Measurements from ENCODE around the gene RDX. TPM values are rescaled to one million over a fixed set of nuclear protein-coding genes. Genes with fewer than 3 reads are reported as not detected.

RDX gene
- total RNA-seq, 1 experiment from 2014 or later: 77.4 TPM

GRCh38 chr11:110161061-110161460 lies 135.4 kb downstream of the RDX start (continued):
- TF ChIP-seq USF2 (CRISPR knock-in tag; IDR thresholded peaks at IDR 0.05) (no peak), ELF4 (CRISPR knock-in tag; IDR thresholded peaks at IDR 0.05; ENCODE audit: low read depth) (no peak), NR3C1 (CRISPR knock-in tag; conservative IDR thresholded peaks at IDR 0.05; ENCODE audit: low read depth) (no peak), MXD4 (CRISPR knock-in tag; IDR thresholded peaks at IDR 0.05; ENCODE audit: borderline replicate concordance) (no peak), FOXP4 (CRISPR knock-in tag; IDR thresholded peaks at IDR 0.05) (no peak)
- TF ChIP-seq, protein P1, sequence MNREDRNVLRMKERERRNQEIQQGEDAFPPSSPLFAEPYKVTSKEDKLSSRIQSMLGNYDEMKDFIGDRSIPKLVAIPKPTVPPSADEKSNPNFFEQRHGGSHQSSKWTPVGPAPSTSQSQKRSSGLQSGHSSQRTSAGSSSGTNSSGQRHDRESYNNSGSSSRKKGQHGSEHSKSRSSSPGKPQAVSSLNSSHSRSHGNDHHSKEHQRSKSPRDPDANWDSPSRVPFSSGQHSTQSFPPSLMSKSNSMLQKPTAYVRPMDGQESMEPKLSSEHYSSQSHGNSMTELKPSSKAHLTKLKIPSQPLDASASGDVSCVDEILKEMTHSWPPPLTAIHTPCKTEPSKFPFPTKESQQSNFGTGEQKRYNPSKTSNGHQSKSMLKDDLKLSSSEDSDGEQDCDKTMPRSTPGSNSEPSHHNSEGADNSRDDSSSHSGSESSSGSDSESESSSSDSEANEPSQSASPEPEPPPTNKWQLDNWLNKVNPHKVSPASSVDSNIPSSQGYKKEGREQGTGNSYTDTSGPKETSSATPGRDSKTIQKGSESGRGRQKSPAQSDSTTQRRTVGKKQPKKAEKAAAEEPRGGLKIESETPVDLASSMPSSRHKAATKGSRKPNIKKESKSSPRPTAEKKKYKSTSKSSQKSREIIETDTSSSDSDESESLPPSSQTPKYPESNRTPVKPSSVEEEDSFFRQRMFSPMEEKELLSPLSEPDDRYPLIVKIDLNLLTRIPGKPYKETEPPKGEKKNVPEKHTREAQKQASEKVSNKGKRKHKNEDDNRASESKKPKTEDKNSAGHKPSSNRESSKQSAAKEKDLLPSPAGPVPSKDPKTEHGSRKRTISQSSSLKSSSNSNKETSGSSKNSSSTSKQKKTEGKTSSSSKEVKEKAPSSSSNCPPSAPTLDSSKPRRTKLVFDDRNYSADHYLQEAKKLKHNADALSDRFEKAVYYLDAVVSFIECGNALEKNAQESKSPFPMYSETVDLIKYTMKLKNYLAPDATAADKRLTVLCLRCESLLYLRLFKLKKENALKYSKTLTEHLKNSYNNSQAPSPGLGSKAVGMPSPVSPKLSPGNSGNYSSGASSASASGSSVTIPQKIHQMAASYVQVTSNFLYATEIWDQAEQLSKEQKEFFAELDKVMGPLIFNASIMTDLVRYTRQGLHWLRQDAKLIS (CRISPR knock-in tag; IDR thresholded peaks at IDR 0.05; ENCODE audit: borderline replicate concordance): no peak

DNA sequence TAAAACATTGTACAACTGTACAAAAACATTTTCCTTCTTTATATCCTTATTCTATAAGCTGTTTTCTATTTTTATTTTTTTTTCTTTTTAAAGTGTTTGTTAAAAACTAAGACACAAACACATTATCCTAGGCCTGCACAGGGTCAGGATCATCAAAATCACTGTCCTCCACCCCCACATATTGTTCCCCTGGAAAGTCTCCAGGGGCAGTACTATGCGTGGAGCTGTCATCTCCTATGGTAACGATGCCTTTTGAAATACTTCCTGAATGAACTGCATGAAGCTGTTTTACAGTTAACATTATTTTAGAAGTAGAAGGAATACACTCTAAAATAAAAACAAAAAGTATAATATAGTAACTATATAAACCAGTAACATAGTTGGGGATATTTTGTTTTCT lies 136.0 kb downstream of the RDX start:
- no peaks in the 10 kb centered on the region for H3K9me3 Mint-ChIP-seq
- DNase-seq (ENCODE audit: low spot score): no peak
- no peak for TF ChIP-seq TP53 (CRISPR knock-in tag; IDR thresholded peaks at IDR 0.05)
- no peak overlapping the region for H3K27ac Mint-ChIP-seq
- CTCF ChIA-PET: no interaction called here
- peaks cover 3% of the 10 kb centered on the region for H3K4me1 Mint-ChIP-seq
- H3K27me3 Mint-ChIP-seq (ENCODE audit: low read depth): no peaks in the 10 kb centered on the region
- ATAC-seq: no peak
- POLR2A ChIA-PET: no interaction called here
- peaks cover 14% of the 10 kb centered on the region for H3K36me3 Mint-ChIP-seq
- H3K4me3 Mint-ChIP-seq: no peak overlapping the region

GRCh38 chr11:110160016-110160415 lies 136.4 kb downstream of the RDX start:
- no peak overlapping the region for H3K4me3 Mint-ChIP-seq
- POLR2A ChIA-PET: no interaction called here
- peaks cover 10% of the 10 kb centered on the region for H3K36me3 Mint-ChIP-seq
- ATAC-seq (no peak), DNase-seq (ENCODE audit: low spot score) (no peak)
- CTCF ChIA-PET: no interaction called here
- no peaks in the 10 kb centered on the region for H3K9me3 Mint-ChIP-seq
- H3K27ac Mint-ChIP-seq: no peak overlapping the region
- H3K27me3 Mint-ChIP-seq (ENCODE audit: low read depth): no peaks in the 10 kb centered on the region
- peaks cover 3% of the 10 kb centered on the region for H3K4me1 Mint-ChIP-seq
- TF ChIP-seq NR3C1 (CRISPR knock-in tag; conservative IDR thresholded peaks at IDR 0.05; ENCODE audit: low read depth) (no peak), ZNF121 (CRISPR knock-in tag; IDR thresholded peaks at IDR 0.05) (no peak), SMAD3 (CRISPR knock-in tag; IDR thresholded peaks at IDR 0.05; ENCODE audit: borderline replicate concordance) (no peak), CDX4 (CRISPR knock-in tag; IDR thresholded peaks at IDR 0.05; ENCODE audit: borderline replicate concordance) (no peak), RELA (CRISPR knock-in tag; IDR thresholded peaks at IDR 0.05; ENCODE audit: borderline replicate concordance) (no peak), JAZF1 (CRISPR knock-in tag; IDR thresholded peaks at IDR 0.05) (no peak), ESRRA (CRISPR knock-in tag; IDR thresholded peaks at IDR 0.05; ENCODE audit: borderline replicate concordance) (no peak), TEAD4 (CRISPR knock-in tag; IDR thresholded peaks at IDR 0.05) (no peak), NFE2L1 (CRISPR knock-in tag; IDR thresholded peaks at IDR 0.05) (no peak), ATF2 (CRISPR knock-in tag; IDR thresholded peaks at IDR 0.05; ENCODE audit: borderline replicate concordance, low read depth) (no peak), FOXK1 (CRISPR knock-in tag; IDR thresholded peaks at IDR 0.05) (no peak), ATF1 (CRISPR knock-in tag; IDR thresholded peaks at IDR 0.05) (no peak), NFYB (CRISPR knock-in tag; conservative IDR thresholded peaks at IDR 0.05; ENCODE audit: low read depth) (no peak)
- TF ChIP-seq, protein P2, sequence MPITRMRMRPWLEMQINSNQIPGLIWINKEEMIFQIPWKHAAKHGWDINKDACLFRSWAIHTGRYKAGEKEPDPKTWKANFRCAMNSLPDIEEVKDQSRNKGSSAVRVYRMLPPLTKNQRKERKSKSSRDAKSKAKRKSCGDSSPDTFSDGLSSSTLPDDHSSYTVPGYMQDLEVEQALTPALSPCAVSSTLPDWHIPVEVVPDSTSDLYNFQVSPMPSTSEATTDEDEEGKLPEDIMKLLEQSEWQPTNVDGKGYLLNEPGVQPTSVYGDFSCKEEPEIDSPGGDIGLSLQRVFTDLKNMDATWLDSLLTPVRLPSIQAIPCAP (CRISPR knock-in tag; IDR thresholded peaks at IDR 0.05): no peak
- TF ChIP-seq, protein P3, sequence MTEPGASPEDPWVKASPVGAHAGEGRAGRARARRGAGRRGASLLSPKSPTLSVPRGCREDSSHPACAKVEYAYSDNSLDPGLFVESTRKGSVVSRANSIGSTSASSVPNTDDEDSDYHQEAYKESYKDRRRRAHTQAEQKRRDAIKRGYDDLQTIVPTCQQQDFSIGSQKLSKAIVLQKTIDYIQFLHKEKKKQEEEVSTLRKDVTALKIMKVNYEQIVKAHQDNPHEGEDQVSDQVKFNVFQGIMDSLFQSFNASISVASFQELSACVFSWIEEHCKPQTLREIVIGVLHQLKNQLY (CRISPR knock-in tag; IDR thresholded peaks at IDR 0.05): no peak
- TF ChIP-seq, protein P4, sequence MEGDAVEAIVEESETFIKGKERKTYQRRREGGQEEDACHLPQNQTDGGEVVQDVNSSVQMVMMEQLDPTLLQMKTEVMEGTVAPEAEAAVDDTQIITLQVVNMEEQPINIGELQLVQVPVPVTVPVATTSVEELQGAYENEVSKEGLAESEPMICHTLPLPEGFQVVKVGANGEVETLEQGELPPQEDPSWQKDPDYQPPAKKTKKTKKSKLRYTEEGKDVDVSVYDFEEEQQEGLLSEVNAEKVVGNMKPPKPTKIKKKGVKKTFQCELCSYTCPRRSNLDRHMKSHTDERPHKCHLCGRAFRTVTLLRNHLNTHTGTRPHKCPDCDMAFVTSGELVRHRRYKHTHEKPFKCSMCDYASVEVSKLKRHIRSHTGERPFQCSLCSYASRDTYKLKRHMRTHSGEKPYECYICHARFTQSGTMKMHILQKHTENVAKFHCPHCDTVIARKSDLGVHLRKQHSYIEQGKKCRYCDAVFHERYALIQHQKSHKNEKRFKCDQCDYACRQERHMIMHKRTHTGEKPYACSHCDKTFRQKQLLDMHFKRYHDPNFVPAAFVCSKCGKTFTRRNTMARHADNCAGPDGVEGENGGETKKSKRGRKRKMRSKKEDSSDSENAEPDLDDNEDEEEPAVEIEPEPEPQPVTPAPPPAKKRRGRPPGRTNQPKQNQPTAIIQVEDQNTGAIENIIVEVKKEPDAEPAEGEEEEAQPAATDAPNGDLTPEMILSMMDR (IDR thresholded peaks at IDR 0.05): no peak
